LNCAP (cell line): ENCODE measurements around the gene PLXDC2.

ENCODE experiments used
- CTCF ChIP-seq: fragments of 450-650 bp; IDR thresholded peaks from 2 replicates; pipeline ENCODE4 v1.5.1; 2017; ENCODE audit warnings: mild to moderate bottlenecking

The PLXDC2 gene

GRCh38 chr10:19928936-19929335 is 112.7 kb downstream of the PLXDC2 start:
- TF ChIP-seq CTCF = no peak

- TF ChIP-seq CTCF = no peak
Measured at GRCh38 chr10:19929506-19930140, 113.4 kb downstream of the PLXDC2 start.

GRCh38 chr10:19930936-19931893 is 115.0 kb downstream of the PLXDC2 start:
- no peak for TF ChIP-seq CTCF

- TF ChIP-seq CTCF = no peak
Measured at GRCh38 chr10:19931894-19932590, 115.8 kb downstream of the PLXDC2 start.

GRCh38 chr10:19932806-19933371 is 116.7 kb downstream of the PLXDC2 start:
- TF ChIP-seq CTCF = no peak

GRCh38 chr10:19933772-19934171 is 117.5 kb downstream of the PLXDC2 start:
- no peak for TF ChIP-seq CTCF

GRCh38 chr10:19935176-19935575 is 118.9 kb downstream of the PLXDC2 start:
- TF ChIP-seq CTCF = no peak
